Hematopoietic multipotent progenitor cell treated with erythropoietin and hydrocortisone succinate and interleukin-3 and kit ligand, for 17 days (in vitro differentiated cells): ENCODE results near the gene TADA1.
"Not testable (repeated sequence)": the region's sequence is repeated elsewhere in the genome, so short reads cannot be mapped to it uniquely, and the experiment has no call there.

ENCODE experiments used
- DNase-seq: peaks from one replicate; pipeline ENCODE4 v3.0.0-alpha.2; 2015; ENCODE audit warnings: low spot score

The TADA1 gene

GRCh38 chr1:166843769-166844596, 32.1 kb downstream of the TADA1 start:
- no peak for DNase-seq

GRCh38 chr1:166843322-166843721, 32.7 kb downstream of the TADA1 start:
- no peak for DNase-seq

GRCh38 chr1:166840309-166841274, 35.5 kb downstream of the TADA1 start:
- no peak for DNase-seq

- no peak for DNase-seq
Observed at GRCh38 chr1:166839600-166840308, 36.3 kb downstream of the TADA1 start.

GRCh38 chr1:166838766-166839599, 37.1 kb downstream of the TADA1 start, which contains the start of gene POGK:
POGK (plus strand) TSS chr1:166839475; CDS start chr1:166840957, 1,482 bp downstream.
- no peak for DNase-seq

- no peak for DNase-seq
Observed at GRCh38 chr1:166836733-166837132, 39.3 kb downstream of the TADA1 start.

- DNase-seq: not testable (repeated sequence)
Observed at GRCh38 chr1:166829762-166830161, 46.3 kb downstream of the TADA1 start.

GRCh38 chr1:166827426-166827825, 48.6 kb downstream of the TADA1 start:
- no peak for DNase-seq

GRCh38 chr1:166822385-166822784, 53.7 kb downstream of the TADA1 start:
- DNase-seq: no peak

- no peak for DNase-seq
Observed at GRCh38 chr1:166819974-166820373, 56.1 kb downstream of the TADA1 start.

GRCh38 chr1:166814611-166815010, 61.5 kb downstream of the TADA1 start:
- no peak for DNase-seq

GRCh38 chr1:166813508-166814223, 62.4 kb downstream of the TADA1 start:
- no peak for DNase-seq

- DNase-seq: no peak
Observed at GRCh38 chr1:166811691-166812090, 64.4 kb downstream of the TADA1 start.

- DNase-seq: no peak
Observed at GRCh38 chr1:166808952-166809351, 67.1 kb downstream of the TADA1 start.
